HepG2 (cell line): Measurements from ENCODE around the gene ZNF491. TPM values are rescaled to one million over a fixed set of nuclear protein-coding genes. Genes with fewer than 3 reads are reported as not detected.

ENCODE experiments used
- ATF7-NPFF ChIP-seq: sonication (generic); formaldehyde crosslinking; IDR thresholded peaks from 2 replicates; pipeline ENCODE4 v1.8.1; 2023; ENCODE audit warnings: mild to moderate bottlenecking, low read depth, missing genetic modification reagents, moderate library complexity
- CCDC6 ChIP-seq: sonication (generic); formaldehyde crosslinking; IDR thresholded peaks from 2 replicates; pipeline ENCODE4 v1.8.1; 2022; ENCODE audit warnings: mild to moderate bottlenecking, missing genetic modification reagents, moderate library complexity
- GABPA ChIP-seq, 2 experiments: IDR thresholded peaks; 2 replicates each; pipeline ENCODE4 v1.6.1; 2011 to 2016; ENCODE audit warnings: low read depth in 2 of 2, low read length in 1 of 2, missing biosample characterization in 1 of 2, missing genetic modification characterization in 1 of 2
- MBD4 ChIP-seq: IDR thresholded peaks from 2 replicates; pipeline ENCODE4 v1.6.1; 2012; ENCODE audit warnings: low read length, inconsistent platforms, borderline replicate concordance
- NFE2L1 ChIP-seq: sonication (generic); formaldehyde crosslinking; IDR thresholded peaks from 2 replicates; pipeline ENCODE4 v1.4.0; 2020; ENCODE audit warnings: missing genetic modification reagents, mild to moderate bottlenecking, borderline replicate concordance
- PHF8 ChIP-seq: sonication (generic); formaldehyde crosslinking; IDR thresholded peaks from 2 replicates; pipeline ENCODE4 v1.5.0; 2020; ENCODE audit warnings: missing genetic modification reagents
- SCMH1 ChIP-seq: sonication (generic); formaldehyde crosslinking; IDR thresholded peaks from 2 replicates; pipeline ENCODE4 v1.9.0; 2021; ENCODE audit warnings: missing genetic modification reagents, mild to moderate bottlenecking, borderline replicate concordance
- TAF15 ChIP-seq: fragments of 200-400 bp; formaldehyde crosslinking; IDR thresholded peaks from one replicate; pipeline ENCODE4 v1.6.1; 2018; ENCODE audit warnings: mild to moderate bottlenecking, low read depth, low read length; ENCODE audit not compliant: poor library complexity, severe bottlenecking
- TFE3 ChIP-seq: IDR thresholded peaks from 2 replicates; pipeline ENCODE4 v1.6.1; 2016
- ZMAT5 ChIP-seq: sonication (generic); formaldehyde crosslinking; IDR thresholded peaks from 2 replicates; pipeline ENCODE4 v1.5.0; 2020; ENCODE audit warnings: mild to moderate bottlenecking, low read depth, missing genetic modification reagents, borderline replicate concordance
- ZNF652 ChIP-seq: IDR thresholded peaks from 2 replicates; pipeline ENCODE4 v1.6.1; 2016; ENCODE audit warnings: low read depth, borderline replicate concordance
- ZNF709 ChIP-seq: sonication (generic); formaldehyde crosslinking; IDR thresholded peaks from 2 replicates; pipeline ENCODE4 v1.5.0; 2020; ENCODE audit warnings: mild to moderate bottlenecking, missing genetic modification reagents
- ZXDC ChIP-seq: sonication (generic); formaldehyde crosslinking; IDR thresholded peaks from 2 replicates; pipeline ENCODE4 v1.5.0; 2020; ENCODE audit warnings: mild to moderate bottlenecking, missing genetic modification reagents
- polyA plus RNA-seq, 8 experiments: library from polyadenylated mRNA; depleted of rRNA in 3 of 8; stranded (reverse) in 7 of 8; unstranded in 1 of 8; fragments of >200 nt; fragmentation: Illumina TruSeq in 4 of 8; extraction: Trizol in 4 of 8; gene quantifications; 2 replicates each; pipeline versions ENCODE4 v1.2.1 to v1.2.3, GENCODE V29; 2011 to 2016; ENCODE audit warnings: low read depth in 4 of 8, missing spikeins in 1 of 8, mixed read lengths in 1 of 8; ENCODE audit not compliant: insufficient read depth in 1 of 8
- total RNA-seq, 5 experiments: library from RNA; depleted of rRNA; stranded (reverse); fragments of >200 nt; fragmentation: Illumina TruSeq; extraction: Trizol; gene quantifications; 2 replicates each; pipeline ENCODE4 v1.2.3, GENCODE V29; 2016; ENCODE audit warnings: low read depth in 1 of 5
- TF ChIP-seq, protein P1 (sequence below): sonication (generic); formaldehyde crosslinking; IDR thresholded peaks from 2 replicates; pipeline ENCODE4 v1.4.0; 2020; ENCODE audit warnings: missing genetic modification reagents
- TF ChIP-seq, protein P2 (sequence below): sonication (generic); formaldehyde crosslinking; IDR thresholded peaks from 2 replicates; pipeline ENCODE4 v1.5.1; 2020; ENCODE audit warnings: missing genetic modification reagents, mild to moderate bottlenecking, borderline replicate concordance
- TF ChIP-seq, protein P3 (sequence below), 2 experiments: fragments of 450-650 bp in 1 of 2; sonication (generic) in 1 of 2; formaldehyde crosslinking; IDR thresholded peaks; 2 replicates each; pipeline versions ENCODE4 v1.5.0 to v1.8.0; 2020 to 2022; ENCODE audit warnings: mild to moderate bottlenecking in 1 of 2, missing genetic modification reagents in 1 of 2

The ZNF491 gene
- total and polyA plus RNA-seq, 2 of the 13 experiments (the other 11 are each of a cell fraction or from before 2014, with no cell fraction given) = 0.57 to 2.2 TPM

DNA sequence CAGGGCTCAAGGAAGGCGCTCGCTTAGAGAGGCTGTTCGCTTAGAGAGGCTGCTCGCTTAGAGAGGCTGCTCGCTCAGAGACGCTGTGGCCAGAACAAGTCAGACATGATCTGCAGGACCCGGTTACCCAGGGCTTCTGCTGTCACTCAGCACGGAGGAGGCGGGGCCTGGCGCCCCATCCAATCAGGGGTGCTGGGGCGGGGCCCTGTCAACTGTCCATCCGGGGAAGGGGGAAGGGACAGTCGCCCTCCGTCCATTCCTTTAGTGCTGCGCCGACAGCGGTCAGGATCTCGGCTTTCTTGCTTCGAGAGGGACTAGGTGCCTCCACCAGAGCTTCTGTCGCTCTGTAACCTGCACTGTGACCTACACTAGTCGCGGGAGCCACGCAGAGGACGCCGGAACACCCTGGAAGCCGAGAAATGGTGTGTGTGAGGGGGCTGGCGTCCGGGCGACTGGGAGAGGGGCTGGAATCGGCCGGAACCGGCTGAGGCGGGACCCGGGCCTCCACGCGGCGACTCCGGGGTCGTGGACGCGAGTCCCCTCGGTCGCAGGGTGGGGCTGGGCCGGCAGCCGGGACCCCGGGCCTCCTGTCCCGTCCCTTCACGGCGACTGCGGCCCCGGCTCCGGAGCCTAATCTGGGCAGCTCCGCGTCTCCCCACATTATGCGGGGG is 15.8 kb downstream of the ZNF491 start, which contains the start of gene ZNF440 (continued):
- TF ChIP-seq, protein P1, sequence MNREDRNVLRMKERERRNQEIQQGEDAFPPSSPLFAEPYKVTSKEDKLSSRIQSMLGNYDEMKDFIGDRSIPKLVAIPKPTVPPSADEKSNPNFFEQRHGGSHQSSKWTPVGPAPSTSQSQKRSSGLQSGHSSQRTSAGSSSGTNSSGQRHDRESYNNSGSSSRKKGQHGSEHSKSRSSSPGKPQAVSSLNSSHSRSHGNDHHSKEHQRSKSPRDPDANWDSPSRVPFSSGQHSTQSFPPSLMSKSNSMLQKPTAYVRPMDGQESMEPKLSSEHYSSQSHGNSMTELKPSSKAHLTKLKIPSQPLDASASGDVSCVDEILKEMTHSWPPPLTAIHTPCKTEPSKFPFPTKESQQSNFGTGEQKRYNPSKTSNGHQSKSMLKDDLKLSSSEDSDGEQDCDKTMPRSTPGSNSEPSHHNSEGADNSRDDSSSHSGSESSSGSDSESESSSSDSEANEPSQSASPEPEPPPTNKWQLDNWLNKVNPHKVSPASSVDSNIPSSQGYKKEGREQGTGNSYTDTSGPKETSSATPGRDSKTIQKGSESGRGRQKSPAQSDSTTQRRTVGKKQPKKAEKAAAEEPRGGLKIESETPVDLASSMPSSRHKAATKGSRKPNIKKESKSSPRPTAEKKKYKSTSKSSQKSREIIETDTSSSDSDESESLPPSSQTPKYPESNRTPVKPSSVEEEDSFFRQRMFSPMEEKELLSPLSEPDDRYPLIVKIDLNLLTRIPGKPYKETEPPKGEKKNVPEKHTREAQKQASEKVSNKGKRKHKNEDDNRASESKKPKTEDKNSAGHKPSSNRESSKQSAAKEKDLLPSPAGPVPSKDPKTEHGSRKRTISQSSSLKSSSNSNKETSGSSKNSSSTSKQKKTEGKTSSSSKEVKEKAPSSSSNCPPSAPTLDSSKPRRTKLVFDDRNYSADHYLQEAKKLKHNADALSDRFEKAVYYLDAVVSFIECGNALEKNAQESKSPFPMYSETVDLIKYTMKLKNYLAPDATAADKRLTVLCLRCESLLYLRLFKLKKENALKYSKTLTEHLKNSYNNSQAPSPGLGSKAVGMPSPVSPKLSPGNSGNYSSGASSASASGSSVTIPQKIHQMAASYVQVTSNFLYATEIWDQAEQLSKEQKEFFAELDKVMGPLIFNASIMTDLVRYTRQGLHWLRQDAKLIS (CRISPR knock-in tag) = peak; percentile 80; the same call in 1 of the 2 replicates
- TF ChIP-seq TAF15 (no peak), ZNF709 (CRISPR knock-in tag) (peak; percentile 61; the same call in 1 of the 2 replicates), MBD4 (no peak), ZMAT5 (CRISPR knock-in tag) (no peak), GABPA (IDR thresholded peaks at IDR 0.05; ENCODE audit: low read depth, low read length) (no peak), GABPA (CRISPR knock-in tag; IDR thresholded peaks at IDR 0.05; ENCODE audit: low read depth) (peak; percentile 65), SCMH1 (CRISPR knock-in tag) (no peak), TFE3 (CRISPR knock-in tag) (no peak), NFE2L1 (CRISPR knock-in tag) (0 out of 2 replicates have a peak, but pooled peaks have one; percentile 50), CCDC6 (CRISPR knock-in tag) (peak; percentile 79; the same call in 1 of the 2 replicates), ZNF652 (CRISPR knock-in tag) (no peak), PHF8 (CRISPR knock-in tag) (peak; percentile 94), ZXDC (no peak), ATF7-NPFF (peak; percentile 42; the same call in 1 of the 2 replicates)
- TF ChIP-seq, protein P2, sequence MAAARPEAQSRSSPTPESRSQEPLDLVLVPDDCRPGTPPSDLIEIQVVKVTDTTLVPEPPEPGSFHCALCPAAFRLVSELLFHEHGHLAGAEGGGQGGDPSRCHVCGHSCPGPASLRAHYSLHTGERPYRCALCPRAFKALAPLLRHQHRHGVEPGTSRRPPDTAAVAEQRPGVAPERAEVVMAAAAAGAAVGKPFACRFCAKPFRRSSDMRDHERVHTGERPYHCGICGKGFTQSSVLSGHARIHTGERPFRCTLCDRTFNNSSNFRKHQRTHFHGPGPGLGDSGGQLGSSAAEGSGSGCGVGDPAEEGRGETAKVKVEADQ (CRISPR knock-in tag) = peak; percentile 67
- TF ChIP-seq, protein P3, sequence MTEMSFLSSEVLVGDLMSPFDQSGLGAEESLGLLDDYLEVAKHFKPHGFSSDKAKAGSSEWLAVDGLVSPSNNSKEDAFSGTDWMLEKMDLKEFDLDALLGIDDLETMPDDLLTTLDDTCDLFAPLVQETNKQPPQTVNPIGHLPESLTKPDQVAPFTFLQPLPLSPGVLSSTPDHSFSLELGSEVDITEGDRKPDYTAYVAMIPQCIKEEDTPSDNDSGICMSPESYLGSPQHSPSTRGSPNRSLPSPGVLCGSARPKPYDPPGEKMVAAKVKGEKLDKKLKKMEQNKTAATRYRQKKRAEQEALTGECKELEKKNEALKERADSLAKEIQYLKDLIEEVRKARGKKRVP (CRISPR knock-in tag; IDR thresholded peaks at IDR 0.05) = no peak
